A673 (cell line): Measurements from ENCODE around the gene RPS6KA3.

Experiments
- EZH2 ChIP-seq: fragments of 200-600 bp; sonication (generic); IDR thresholded peaks from 2 replicates; pipeline ENCODE4 v1.6.1; 2017; ENCODE audit warnings: borderline replicate concordance, low read depth, mild to moderate bottlenecking, mixed read lengths, antibody characterized with exemption, low read length; ENCODE audit not compliant: poor library complexity, severe bottlenecking
- TF ChIP-seq, protein P1 (sequence below): fragments of 300-800, 200-600 bp; sonication (generic); conservative IDR thresholded peaks from 2 replicates; pipeline ENCODE4 v1.5.1; 2017; ENCODE audit warnings: low read depth, mild to moderate bottlenecking, antibody characterized with exemption, low read length, moderate library complexity, mixed read lengths

DNA sequence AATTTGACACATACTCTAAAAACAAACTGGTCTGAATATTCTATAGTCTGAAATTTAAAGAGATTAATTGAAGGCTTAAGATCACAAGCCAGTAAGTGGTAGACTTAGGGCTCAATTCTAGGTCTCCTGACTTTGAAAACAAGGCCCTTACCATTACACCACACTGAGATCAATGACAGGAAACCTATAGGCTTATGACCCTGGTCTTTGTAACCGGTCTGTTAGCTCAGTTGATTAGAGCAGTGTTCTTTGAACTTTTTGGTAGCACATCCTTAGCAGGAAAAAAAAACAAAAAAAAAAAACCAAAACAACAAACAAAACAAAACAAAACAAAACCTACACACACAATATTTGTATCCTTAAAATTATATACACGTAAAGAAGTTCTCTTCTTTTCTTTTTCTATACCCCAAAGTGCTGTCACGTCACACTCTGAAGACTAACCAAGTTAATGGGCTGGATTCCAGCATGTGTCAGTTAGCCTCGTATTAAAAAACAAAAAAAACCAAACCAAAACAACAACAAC lies 55.4 kb downstream of the RPS6KA3 start:
- TF ChIP-seq, protein P1, sequence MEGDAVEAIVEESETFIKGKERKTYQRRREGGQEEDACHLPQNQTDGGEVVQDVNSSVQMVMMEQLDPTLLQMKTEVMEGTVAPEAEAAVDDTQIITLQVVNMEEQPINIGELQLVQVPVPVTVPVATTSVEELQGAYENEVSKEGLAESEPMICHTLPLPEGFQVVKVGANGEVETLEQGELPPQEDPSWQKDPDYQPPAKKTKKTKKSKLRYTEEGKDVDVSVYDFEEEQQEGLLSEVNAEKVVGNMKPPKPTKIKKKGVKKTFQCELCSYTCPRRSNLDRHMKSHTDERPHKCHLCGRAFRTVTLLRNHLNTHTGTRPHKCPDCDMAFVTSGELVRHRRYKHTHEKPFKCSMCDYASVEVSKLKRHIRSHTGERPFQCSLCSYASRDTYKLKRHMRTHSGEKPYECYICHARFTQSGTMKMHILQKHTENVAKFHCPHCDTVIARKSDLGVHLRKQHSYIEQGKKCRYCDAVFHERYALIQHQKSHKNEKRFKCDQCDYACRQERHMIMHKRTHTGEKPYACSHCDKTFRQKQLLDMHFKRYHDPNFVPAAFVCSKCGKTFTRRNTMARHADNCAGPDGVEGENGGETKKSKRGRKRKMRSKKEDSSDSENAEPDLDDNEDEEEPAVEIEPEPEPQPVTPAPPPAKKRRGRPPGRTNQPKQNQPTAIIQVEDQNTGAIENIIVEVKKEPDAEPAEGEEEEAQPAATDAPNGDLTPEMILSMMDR, result no peak
- no peak for TF ChIP-seq EZH2
